Purkinje cell (primary cell): Measurements from ENCODE around the gene SPATA4. TPM values are rescaled to one million over a fixed set of nuclear protein-coding genes. Genes with fewer than 3 reads are reported as not detected.

Experiments used
- polyA plus RNA-seq: library from polyadenylated mRNA; unstranded; fragments of >200 nt; fragmentation: Nextera tagmentation; gene quantifications from 2 replicates; pipeline ENCODE4 v1.2.1, GENCODE V29; 2014

The SPATA4 gene
- polyA plus RNA-seq, result 2.7 and 4.7 TPM in 2 replicates

DNA sequence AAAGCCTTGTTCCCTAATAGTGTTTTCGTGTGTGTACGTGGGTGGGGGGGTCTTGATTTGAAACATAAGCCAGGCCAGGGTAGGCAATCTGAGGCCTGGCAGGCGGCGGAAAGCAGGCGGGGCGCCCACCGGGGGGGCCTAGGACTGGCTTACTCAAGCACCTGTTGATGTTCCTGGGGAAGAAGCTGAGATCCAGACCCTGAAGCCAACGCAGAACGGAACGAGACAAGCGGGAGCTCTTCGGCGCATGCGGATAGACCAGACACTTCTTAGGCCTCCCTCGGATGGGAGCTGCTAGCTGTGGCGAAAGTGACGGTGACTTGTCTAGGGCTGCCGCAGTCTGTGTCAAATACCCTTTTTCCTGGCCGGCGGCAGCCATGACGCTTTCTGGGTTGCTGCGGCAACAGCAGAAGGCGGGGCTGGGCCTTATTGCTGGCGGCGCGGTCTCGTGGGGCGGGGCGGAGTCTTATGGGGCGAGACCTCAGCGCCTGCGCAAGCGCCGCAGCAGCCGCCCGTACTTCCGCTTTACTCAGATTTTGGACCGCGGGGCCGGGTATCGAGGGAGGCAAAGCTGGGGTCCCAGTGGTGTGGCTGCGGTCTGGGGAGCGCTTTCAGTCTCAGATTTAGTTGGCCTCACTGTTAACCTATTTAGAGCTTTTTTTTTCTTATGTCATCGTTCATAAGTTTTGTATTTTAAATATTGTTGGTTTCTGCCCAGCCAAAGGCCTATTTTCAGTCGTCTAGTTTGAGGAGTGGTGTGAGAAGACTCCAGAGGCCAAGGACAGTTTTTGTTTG lies at the start of gene SPATA4:
Gene SPATA4 (minus strand): TSS at position 402 of the 795 bp plus-strand sequence. CDS start 23 bp downstream, at position 379.

Other genes with a start within 250 kb of the SPATA4 start
- 43.7 and 44.8 TPM in 2 replicates for gene WDR17, start 129.7 kb downstream of the SPATA4 start, polyA plus RNA-seq
- 0.74 TPM in 1 of 2 replicates, not detected in the other for gene ASB5, start 73.6 kb upstream of the SPATA4 start, polyA plus RNA-seq
- gene SPCS3, start 124.4 kb upstream of the SPATA4 start, polyA plus RNA-seq, result 52.9 and 88.6 TPM in 2 replicates